ENCODE measurements around the gene CEP20.

CEP20 gene

DNA sequence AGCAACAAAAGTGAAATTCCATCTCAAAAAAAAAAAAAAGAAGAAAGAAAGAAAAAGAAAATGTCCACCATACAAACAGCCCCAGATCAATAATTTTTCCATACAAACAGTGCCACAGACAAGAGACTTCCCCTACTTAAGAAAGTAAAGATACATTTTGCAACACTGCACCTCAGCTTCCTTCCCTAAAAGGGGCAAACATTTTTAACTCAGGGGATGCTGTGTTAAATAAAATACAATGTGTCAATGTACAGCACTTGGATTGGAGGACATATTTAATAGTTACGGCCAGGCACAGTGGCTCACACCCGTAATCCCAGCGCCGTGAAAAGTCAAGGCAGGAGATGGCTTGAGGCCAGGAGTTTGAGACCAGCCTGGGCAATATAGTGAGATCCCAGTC lies 53.9 kb downstream of the CEP20 start:
- DNase-seq (ENCODE audit: low spot score) (no peak), FAIRE-seq (no peak)

DNA sequence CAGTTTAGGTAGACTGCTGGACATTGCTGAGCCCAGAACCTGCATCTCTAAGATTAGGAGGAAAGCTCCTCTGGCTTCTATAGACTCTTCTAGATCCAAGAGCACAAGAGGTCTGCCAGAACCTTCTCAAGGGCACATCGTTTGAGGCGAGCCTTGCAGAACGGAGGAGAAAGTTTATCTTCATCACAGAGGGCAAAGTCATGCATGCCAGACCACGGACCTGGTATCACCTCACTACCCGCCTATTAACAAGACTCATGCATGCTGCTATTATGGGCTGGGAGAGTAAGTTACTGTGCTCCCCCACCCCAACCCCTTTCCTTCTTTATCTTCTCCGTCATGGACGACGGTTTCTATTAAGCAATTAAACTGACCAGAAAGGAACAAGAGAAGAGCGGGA lies 54.9 kb downstream of the CEP20 start:
- DNase-seq (ENCODE audit: low spot score): no peak
- FAIRE-seq: no peak

DNA sequence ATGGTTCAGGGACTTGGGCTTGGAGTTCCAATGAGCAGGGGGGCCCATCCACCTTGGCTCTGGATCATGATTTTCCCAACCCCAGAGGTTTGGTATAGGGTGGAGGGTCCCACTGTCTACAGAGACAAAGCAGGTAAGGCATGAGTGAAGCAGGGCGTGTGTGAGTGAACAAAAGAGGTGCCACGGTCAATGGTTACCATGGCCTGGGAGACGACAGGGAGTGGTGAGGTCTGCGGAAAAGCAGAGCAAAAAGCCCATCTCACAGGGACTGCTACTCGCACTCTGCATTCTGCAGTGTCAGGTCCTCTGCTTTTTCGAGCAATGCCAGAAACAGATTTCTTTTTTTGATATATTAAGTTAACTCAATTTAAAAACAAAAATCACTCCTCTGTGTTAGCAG lies 56.2 kb downstream of the CEP20 start:
- DNase-seq (ENCODE audit: low spot score) (no peak), FAIRE-seq (no peak)

DNA sequence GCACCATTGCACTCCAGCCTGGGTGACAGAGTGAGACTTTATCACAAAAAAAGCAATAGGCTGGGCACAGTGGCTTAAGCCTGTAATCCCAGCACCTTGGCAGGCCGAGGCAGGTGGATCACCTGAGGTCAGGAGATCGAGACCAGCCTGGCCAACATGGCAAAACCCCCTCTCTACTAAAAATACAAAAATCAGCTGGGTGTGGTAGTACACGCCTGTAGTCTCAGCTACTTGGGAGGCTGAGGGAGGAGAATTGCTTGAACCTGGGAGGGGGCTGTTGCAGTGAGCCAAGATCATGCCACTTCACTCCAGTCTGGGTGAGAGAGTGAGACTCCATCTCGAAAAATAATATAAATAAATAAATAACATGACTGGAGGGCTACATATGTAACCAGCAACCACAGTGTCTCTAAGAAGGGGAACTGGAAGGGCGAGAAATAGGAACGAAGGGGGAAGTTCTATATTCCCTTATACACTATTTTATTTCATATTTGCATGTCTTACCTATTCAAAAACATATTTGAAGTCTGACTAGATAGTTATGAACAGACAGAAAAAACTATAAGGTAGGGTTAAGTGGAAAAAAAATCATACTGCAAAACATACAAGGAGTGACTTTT lies 57.5 kb downstream of the CEP20 start:
- DNase-seq (ENCODE audit: low spot score) (no peak), FAIRE-seq (no peak)

DNA sequence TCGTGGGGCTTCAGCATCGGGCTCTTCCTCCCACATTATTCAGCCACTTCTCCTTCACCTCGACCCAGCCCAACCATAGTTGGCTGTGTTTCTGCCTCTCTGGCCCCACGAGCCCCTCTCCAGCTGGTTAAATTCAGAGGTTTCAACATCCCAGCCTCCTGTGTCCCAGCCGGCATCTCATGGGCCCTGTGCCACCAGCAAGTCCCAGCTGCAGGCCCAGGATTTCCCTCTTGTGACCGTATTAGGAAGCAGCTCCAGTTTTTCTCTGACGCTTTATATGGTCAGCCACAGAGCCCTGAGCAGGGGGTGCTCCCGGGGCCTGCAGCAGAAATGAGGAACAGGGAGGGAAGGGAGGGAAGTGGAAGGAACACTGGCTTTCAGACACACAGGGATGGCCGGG lies 58.9 kb downstream of the CEP20 start:
- FAIRE-seq: no peak

DNA sequence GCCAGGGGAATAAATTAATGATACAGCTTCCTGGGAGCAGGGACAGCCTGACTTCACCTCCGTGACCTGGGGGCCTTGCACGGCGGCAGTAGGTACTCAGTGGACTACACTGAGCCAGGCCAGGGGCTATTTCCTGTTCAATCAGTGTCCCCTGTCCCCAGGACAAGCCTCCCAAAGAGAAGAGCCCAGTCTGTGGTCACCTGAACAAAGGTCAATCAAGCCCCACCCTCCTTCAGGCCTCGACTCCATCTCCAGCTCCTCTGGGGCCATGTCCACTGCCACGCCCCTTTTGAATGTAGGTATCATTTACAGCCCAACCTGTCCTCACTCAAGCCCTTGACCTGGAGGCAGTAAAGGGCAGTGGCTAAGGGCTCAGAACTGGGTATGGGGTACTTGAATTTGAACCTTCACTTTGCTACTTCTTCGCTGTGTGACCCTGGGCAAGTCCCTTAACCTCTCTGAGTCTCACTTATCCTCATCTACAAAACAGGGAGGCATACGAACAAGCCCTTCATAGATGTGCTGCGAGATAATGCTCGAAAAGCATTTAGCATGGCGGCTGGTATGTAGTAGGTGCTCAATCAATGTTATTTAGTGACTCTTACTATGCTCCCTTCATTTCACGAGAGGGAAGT lies 60.6 kb downstream of the CEP20 start:
- FAIRE-seq (no peak), DNase-seq (ENCODE audit: low spot score) (no peak)

More for the DNA sequence above, 58.9 kb downstream of the CEP20 start:
- DNase-seq (ENCODE audit: low spot score): no peak

DNA sequence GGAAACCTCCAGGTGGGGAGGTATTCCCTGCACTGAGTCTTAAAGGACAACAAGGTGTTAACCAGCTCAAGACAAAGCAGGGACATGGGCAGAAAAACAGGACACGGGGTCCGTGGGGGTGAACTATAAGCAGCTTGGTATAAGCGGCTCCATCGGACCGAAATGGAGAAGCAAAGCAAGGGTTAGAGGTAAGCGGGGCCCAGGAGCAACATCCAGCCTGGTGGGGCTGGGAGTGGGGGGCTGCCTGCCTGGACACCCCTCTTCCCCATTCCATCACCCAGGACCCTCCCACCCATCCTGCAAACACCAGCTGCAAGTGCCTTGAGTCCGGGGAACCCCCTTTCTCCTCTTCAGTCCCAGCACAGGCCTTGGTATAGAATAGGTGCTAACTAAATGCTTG lies 61.1 kb downstream of the CEP20 start:
- FAIRE-seq (no peak), DNase-seq (ENCODE audit: low spot score) (no peak)

DNA sequence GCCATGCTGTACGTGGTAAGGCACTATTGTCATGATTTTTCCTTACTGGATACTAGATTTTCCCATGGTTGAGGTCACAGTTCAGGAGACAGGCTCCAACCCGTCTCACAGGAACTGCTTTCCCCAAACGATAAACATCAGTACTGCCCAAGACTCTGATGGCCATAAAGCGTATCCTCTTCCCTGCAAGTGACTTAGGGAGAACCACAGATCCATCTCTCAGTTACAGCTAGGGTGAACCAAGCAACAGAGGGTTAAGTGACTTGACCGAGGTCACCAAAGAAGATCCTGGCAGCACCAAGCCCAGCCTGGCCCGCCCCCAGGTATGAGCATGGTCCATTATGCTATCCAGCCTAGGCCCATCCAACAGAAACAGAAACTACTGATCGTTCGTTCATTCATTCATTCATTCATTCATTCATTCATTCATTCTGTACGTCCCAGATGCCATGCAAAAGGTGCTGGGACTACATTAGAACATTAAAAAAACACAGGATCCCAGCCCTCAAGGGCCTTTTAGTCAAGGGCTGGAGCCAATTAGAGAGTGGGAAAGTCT lies 62.6 kb downstream of the CEP20 start:
- FAIRE-seq (no peak), DNase-seq (ENCODE audit: low spot score) (no peak)

DNA sequence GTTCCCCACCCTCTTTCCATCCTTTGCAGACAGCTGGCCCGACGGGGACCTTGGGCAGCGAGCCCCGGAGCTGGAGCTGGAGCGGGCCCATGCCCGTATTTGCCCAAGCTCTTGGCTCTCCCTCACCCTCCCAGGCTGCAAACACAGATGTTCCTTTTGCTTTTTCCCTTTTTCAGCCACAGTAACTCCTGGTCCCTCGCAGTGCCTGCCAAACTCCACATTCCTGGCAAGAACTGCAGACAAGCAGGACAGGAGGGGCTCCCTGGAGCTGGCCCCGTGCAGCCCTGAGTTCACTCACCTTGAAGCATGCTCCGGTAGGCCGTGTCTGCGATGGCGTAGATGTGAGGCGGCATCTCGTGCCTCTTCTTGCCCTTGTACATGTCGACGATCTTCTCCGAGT lies 65.4 kb downstream of the CEP20 start:
- DNase-seq (ENCODE audit: low spot score): no peak
- no peak for FAIRE-seq

DNA sequence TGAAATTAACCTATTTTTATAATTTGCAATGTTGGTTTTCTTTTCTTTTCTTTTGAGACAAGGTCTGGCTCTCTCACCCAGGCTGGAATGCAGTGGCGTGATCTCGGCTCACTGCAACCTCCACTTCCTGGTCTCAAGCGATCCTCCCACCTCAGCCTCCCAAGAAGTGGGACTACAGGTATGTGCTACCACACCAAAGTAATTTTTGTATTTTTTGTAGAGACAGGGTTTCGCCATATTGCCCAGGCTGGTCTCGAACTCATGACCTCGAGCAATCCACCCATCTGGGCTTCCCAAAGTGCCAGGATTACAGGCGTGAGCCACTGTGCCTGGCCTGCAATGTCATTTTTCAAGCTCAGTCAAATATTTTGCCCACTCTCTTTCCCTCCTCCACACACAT lies 67.6 kb downstream of the CEP20 start:
- FAIRE-seq (no peak), DNase-seq (ENCODE audit: low spot score) (no peak)

DNA sequence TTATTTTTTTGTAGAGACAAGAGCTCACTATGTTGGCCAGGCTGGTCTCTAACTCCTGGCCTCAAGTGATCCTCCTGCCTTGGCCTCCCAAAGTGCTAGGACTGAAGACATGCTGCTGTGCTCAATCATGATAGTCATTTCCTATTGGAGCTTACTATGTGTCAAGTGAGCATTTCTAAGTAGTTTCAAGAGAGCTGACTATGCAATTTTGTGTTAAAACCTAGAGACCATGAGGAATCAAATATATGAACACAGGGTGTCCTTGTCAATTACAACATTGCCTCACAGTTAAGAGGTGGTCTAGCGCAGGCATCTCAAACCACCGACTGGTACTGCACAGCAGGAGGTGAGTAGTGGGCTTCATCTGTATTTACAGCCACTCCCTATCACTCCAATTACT lies 69.4 kb downstream of the CEP20 start:
- FAIRE-seq: no peak

DNA sequence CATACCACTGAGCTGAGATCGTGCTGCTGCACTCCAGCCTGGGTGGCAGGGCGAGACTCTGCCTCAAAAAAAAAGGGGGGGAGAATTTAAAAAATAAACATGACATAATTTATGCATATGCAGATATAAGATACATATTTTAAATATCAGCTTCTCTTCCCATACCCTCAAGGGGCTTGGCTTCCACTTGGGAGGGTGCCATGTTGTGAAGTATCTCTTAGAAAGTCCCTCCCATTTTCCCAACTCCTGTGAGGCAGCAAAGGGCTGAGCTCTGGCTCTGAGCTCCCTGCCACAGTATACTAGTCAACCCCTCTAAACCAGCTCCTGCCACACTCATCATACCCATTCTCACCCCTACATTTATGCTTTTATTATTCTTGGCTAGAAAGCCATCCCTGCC lies 71.0 kb downstream of the CEP20 start:
- DNase-seq (ENCODE audit: low spot score): no peak
- no peak for FAIRE-seq

More for the DNA sequence above, 69.4 kb downstream of the CEP20 start:
- no peak for DNase-seq (ENCODE audit: low spot score)

DNA sequence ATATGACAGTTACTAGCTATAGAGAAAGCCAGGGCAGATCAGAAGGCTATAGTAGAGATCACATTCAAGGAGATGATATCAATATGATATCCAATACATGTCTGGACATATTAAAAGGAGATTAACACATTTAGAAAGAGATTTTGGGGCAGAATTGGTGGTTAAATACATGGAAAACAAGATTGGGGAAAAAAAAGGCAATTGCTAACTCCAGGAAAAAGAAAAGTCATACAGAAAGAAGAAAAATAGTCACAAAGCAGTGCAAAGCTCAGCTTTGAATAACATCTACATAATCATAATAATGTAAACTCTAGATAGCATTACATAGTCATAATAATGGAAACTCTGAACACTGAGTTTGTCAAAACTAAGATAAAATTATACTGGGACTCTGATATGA lies 72.2 kb downstream of the CEP20 start:
- FAIRE-seq (no peak), DNase-seq (ENCODE audit: low spot score) (no peak)
